GM23248 (cell line): Measurements from ENCODE around the gene SPATA32. TPM values are rescaled to one million over a fixed set of nuclear protein-coding genes. Genes with fewer than 3 reads are reported as not detected.
A peak's percentile ranks its signal among the peaks of the same experiment; 100 is the strongest.

ENCODE experiments used
- DNase-seq: peaks from one replicate; pipeline ENCODE4 v3.0.0-alpha.2; 2015
- H2AFZ ChIP-seq: fragments of 200-600 bp; sonication (generic); 2 replicates; pipeline ENCODE4 v1.6.1; 2016; ENCODE audit warnings: antibody characterized with exemption
- H3F3A ChIP-seq: fragments of 200-600 bp; sonication (generic); 2 replicates; pipeline ENCODE4 v1.6.1; 2016; ENCODE audit warnings: mild to moderate bottlenecking, antibody characterized with exemption, mixed run types; ENCODE audit not compliant: insufficient read depth
- H3K27ac ChIP-seq: fragments of 200-600 bp; sonication (generic); 2 replicates; pipeline ENCODE4 v1.5.1; 2016; ENCODE audit warnings: mild to moderate bottlenecking
- H3K27me3 ChIP-seq: fragments of 200-600 bp; sonication (generic); replicated peaks from 2 replicates; pipeline ENCODE4 v1.6.1; 2016; ENCODE audit warnings: mild to moderate bottlenecking; ENCODE audit not compliant: insufficient read depth
- H3K36me3 ChIP-seq: fragments of 200-600 bp; sonication (generic); 2 replicates; pipeline ENCODE4 v1.6.1; 2016; ENCODE audit warnings: low read depth, mild to moderate bottlenecking
- H3K4me1 ChIP-seq: fragments of 200-600 bp; sonication (generic); 2 replicates; pipeline ENCODE4 v1.6.1; 2016; ENCODE audit warnings: mild to moderate bottlenecking; ENCODE audit not compliant: insufficient read depth
- H3K4me2 ChIP-seq: fragments of 200-600 bp; sonication (generic); one replicate; pipeline ENCODE4 v1.6.1; 2016; ENCODE audit warnings: mild to moderate bottlenecking; ENCODE audit not compliant: unreplicated experiment
- H3K4me3 ChIP-seq: fragments of 200-600 bp; sonication (generic); 2 replicates; pipeline ENCODE4 v1.5.1; 2016; ENCODE audit warnings: mild to moderate bottlenecking
- H3K79me2 ChIP-seq: fragments of 200-600 bp; sonication (generic); 2 replicates; pipeline ENCODE4 v1.6.1; 2016; ENCODE audit warnings: mild to moderate bottlenecking; ENCODE audit not compliant: insufficient read depth
- H3K9ac ChIP-seq: fragments of 200-600 bp; sonication (generic); 2 replicates; pipeline ENCODE4 v1.6.1; 2016; ENCODE audit warnings: mild to moderate bottlenecking
- H3K9me2 ChIP-seq: fragments of 200-600 bp; sonication (generic); 2 replicates; pipeline ENCODE4 v1.6.1; 2016; ENCODE audit warnings: mixed run types, mild to moderate bottlenecking, moderate library complexity; ENCODE audit not compliant: insufficient read depth
- H3K9me3 ChIP-seq: fragments of 200-600 bp; sonication (generic); one replicate; pipeline ENCODE4 v1.6.1; 2017; ENCODE audit warnings: low read depth
- H4K20me1 ChIP-seq: fragments of 200-600 bp; sonication (generic); 2 replicates; pipeline ENCODE4 v1.6.0; 2016; ENCODE audit not compliant: insufficient read depth
- EZH2 ChIP-seq: fragments of 200-600 bp; sonication (generic); IDR thresholded peaks from 2 replicates; pipeline ENCODE4 v1.6.1; 2018; ENCODE audit warnings: antibody characterized with exemption, mild to moderate bottlenecking; ENCODE audit not compliant: insufficient read depth, poor library complexity, severe bottlenecking
- EZH2phosphoT487 ChIP-seq: fragments of 200-600 bp; sonication (generic); IDR thresholded peaks from 2 replicates; pipeline ENCODE4 v1.6.1; 2018; ENCODE audit warnings: antibody characterized with exemption, moderate library complexity, mild to moderate bottlenecking, low read depth; ENCODE audit not compliant: insufficient read depth
- WGBS, 2 experiments: methylation state at CpG; one replicate each; pipeline ENCODE4 v1.1.6; 2015 to 2017; ENCODE audit warnings: low lambda C conversion rate in 2 of 2, low coverage in 1 of 2; ENCODE audit errors: missing lambda C conversion rate in 2 of 2; 5-methylcytosine and 5-hydroxymethylcytosine counted together
- in situ Hi-C: fragments of 300-500 bp; cut with MboI; formaldehyde crosslinking; loops from 2 replicates; pipeline ENCODE4 v1.15.0; 2020
- polyA plus RNA-seq: library from polyadenylated mRNA; unstranded; fragments of >200 nt; fragmentation: Nextera tagmentation; extraction: Ambion mirVana; gene quantifications from 2 replicates; pipeline ENCODE4 v1.2.1, GENCODE V29; 2016
- total RNA-seq: library from RNA; depleted of rRNA; stranded (reverse); fragments of >200 nt; shearing (Covaris generic); gene quantifications from 2 replicates; pipeline ENCODE4 v1.2.3, GENCODE V29; 2014

The SPATA32 gene
- total and polyA plus RNA-seq, 2 experiments from 2014 or later: not detected

GRCh38 chr17:45309400-45309799, 47.5 kb upstream of the SPATA32 start:
- H3K9ac ChIP-seq: no peak overlapping the region

GRCh38 chr17:45308840-45309239, 46.9 kb upstream of the SPATA32 start:
- no peak for DNase-seq
- Histone ChIP-seq H3K9me3 (no peaks in the 10 kb centered on the region), H3K4me3 (no peak overlapping the region), H3K27me3 (no peaks in the 10 kb centered on the region), H3K9ac (no peak overlapping the region), H3K36me3 (no peaks in the 10 kb centered on the region), H3K79me2 (peaks cover 91% of the 10 kb centered on the region), H3K4me2 (no peak overlapping the region), H4K20me1 (no peaks in the 10 kb centered on the region), H2AFZ (no peak overlapping the region), H3K9me2 (no peaks in the 10 kb centered on the region), H3K4me1 (peaks cover 74% of the 10 kb centered on the region), H3F3A (peaks cover 61% of the 10 kb centered on the region), H3K27ac (no peak overlapping the region)
- in situ Hi-C loops: no loop called here
- 98% methylated on average over 5 of the region's 5 CpGs for WGBS, 2 experiments
- TF ChIP-seq EZH2phosphoT487 (no peak), EZH2 (no peak)

More at GRCh38 chr17:45309400-45309799, 47.5 kb upstream of the SPATA32 start:
- no peak overlapping the region for H2AFZ ChIP-seq
- in situ Hi-C loops: no loop called here
- H3K4me1 ChIP-seq: peaks cover 77% of the 10 kb centered on the region
- H3K9me3 ChIP-seq: no peaks in the 10 kb centered on the region
- no peaks in the 10 kb centered on the region for H3K27me3 ChIP-seq
- H3K4me3 ChIP-seq: no peak overlapping the region
- WGBS, 2 experiments: 93 to 95% methylated on average over 4 of the region's 4 CpGs
- no peak overlapping the region for H3K4me2 ChIP-seq
- no peaks in the 10 kb centered on the region for H4K20me1 ChIP-seq
- H3K36me3 ChIP-seq: no peaks in the 10 kb centered on the region
- no peak for DNase-seq
- no peak for TF ChIP-seq EZH2phosphoT487
- TF ChIP-seq EZH2: no peak
- H3K79me2 ChIP-seq: peaks cover 91% of the 10 kb centered on the region
- H3K27ac ChIP-seq: no peak overlapping the region
- no peaks in the 10 kb centered on the region for H3K9me2 ChIP-seq
- peaks cover 61% of the 10 kb centered on the region for H3F3A ChIP-seq

- H3K27me3 ChIP-seq: no peaks in the 10 kb centered on the region
- H2AFZ ChIP-seq: no peak overlapping the region
- peaks cover 73% of the 10 kb centered on the region for H3K4me1 ChIP-seq
- peaks cover 91% of the 10 kb centered on the region for H3K79me2 ChIP-seq
- no peak for DNase-seq
- H3K27ac ChIP-seq: peak overlapping the region; percentile 92
- H3K4me2 ChIP-seq: peak overlapping the region; percentile 61
- peak overlapping the region; percentile 25 for H3K4me3 ChIP-seq
- H3K9ac ChIP-seq: peak overlapping the region; percentile 70
- H4K20me1 ChIP-seq: no peaks in the 10 kb centered on the region
- H3K36me3 ChIP-seq: no peaks in the 10 kb centered on the region
- in situ Hi-C loops: no loop called here
- H3F3A ChIP-seq: peaks cover 63% of the 10 kb centered on the region
- WGBS, 2 experiments: 37 to 41% methylated on average over 6 of the region's 6 CpGs
- H3K9me2 ChIP-seq: no peaks in the 10 kb centered on the region
- TF ChIP-seq EZH2: no peak
- H3K9me3 ChIP-seq: no peaks in the 10 kb centered on the region
Measured at GRCh38 chr17:45308016-45308365, 46.1 kb upstream of the SPATA32 start.

DNA sequence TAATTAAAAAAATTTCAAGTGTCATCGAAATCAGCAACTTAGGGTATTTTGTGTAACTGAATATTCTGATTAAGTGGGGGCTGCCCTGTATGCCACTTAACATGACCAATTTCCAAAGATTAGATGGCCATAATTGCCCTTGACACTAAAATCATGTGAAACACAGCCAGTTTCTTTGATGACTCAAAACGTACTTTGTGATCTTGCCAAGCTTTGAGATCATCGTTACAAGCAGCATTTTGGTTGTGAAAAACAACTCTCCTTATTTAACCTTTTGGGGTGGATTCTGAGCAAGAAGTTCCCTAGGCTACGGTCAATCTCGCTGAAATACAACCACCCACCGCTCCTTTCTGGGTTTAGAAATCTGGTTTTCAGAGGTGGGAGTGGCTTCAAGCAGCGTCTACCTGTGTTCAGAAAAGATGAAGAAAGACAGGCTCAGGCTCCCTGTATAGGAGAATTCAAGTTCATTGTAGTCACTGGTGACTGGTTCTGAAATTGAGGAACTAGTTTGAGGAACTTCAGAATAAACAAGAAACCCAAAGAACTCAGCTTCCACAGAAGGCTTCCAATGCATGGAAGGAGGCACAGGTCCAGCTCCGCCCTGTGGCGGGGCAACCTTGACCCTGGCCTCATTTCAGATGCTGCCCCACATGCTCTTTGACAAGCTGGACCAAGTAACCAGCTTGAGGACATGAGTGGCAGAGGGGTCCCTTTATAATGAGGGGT, 45.6 kb upstream of the SPATA32 start:
- in situ Hi-C loops: no loop called here
- peaks cover 73% of the 10 kb centered on the region for H3K4me1 ChIP-seq
- peak overlapping the region; percentile 25 for H3K4me3 ChIP-seq
- H3K9me2 ChIP-seq: no peaks in the 10 kb centered on the region
- H2AFZ ChIP-seq: peak overlapping the region; percentile 9; the same call in 1 of the 2 replicates
- peaks cover 63% of the 10 kb centered on the region for H3F3A ChIP-seq
- H3K9me3 ChIP-seq: no peaks in the 10 kb centered on the region
- peak overlapping the region; percentile 92 for H3K27ac ChIP-seq
- no peaks in the 10 kb centered on the region for H3K36me3 ChIP-seq
- peaks cover 88% of the 10 kb centered on the region for H3K79me2 ChIP-seq
- no peaks in the 10 kb centered on the region for H3K27me3 ChIP-seq
- H4K20me1 ChIP-seq: no peaks in the 10 kb centered on the region
- peak overlapping the region; percentile 70 for H3K9ac ChIP-seq
- H3K4me2 ChIP-seq: peak overlapping the region; percentile 63
- 8 to 11% methylated on average over 9 of the region's 9 CpGs for WGBS, 2 experiments
- TF ChIP-seq EZH2 (no peak), EZH2phosphoT487 (no peak)
- DNase-seq: peak; percentile 93
